Fibroblast of lung (primary cell): ENCODE results near the gene HBG1.

Experiments used
- CTCF ChIP-seq, 2 donors: IDR thresholded peaks in 1 of 2; conservative IDR thresholded peaks in 1 of 2; 1 replicate in 1 of 2; 2 replicates in 1 of 2; pipeline ENCODE4 v1.5.1; 2011 to 2012; ENCODE audit warnings: low read length in 2 of 2, control low read depth in 1 of 2, inconsistent platforms in 1 of 2, low read depth in 1 of 2, mild to moderate bottlenecking in 1 of 2
- EZH2 ChIP-seq: IDR thresholded peaks from 2 replicates; pipeline ENCODE4 v1.5.1; 2012; ENCODE audit warnings: low read length, control low read depth, mild to moderate bottlenecking; ENCODE audit errors: missing control alignments

GRCh38 chr11:5272395-5273017 lies 22.8 kb upstream of the HBG1 start:
- TF ChIP-seq CTCF (conservative IDR thresholded peaks at IDR 0.05 in 1 of 2, IDR thresholded peaks at IDR 0.05 in 1 of 2; ENCODE audit: low read depth in 1 of 2, low read length in 2 of 2) (no peak), EZH2 (no peak)
